DND-41 (cell line): ENCODE data around the gene CDH20.

Source experiments
- CTCF ChIP-seq: IDR thresholded peaks from 2 replicates; pipeline ENCODE4 v1.5.1; 2012; ENCODE audit warnings: borderline replicate concordance, low read length, moderate library complexity, mild to moderate bottlenecking; ENCODE audit not compliant: poor library complexity, severe bottlenecking; ENCODE audit errors: extremely low read depth
- EZH2 ChIP-seq: IDR thresholded peaks from 3 replicates; pipeline ENCODE4 v1.6.1; 2012; ENCODE audit warnings: borderline replicate concordance, low read depth, mild to moderate bottlenecking, moderate library complexity, low read length, inconsistent platforms; ENCODE audit not compliant: severe bottlenecking

GRCh38 chr18:61337527-61337926 lies 4.3 kb downstream of the CDH20 start:
- TF ChIP-seq CTCF, result no peak
- no peak for TF ChIP-seq EZH2
